Mesodermal cell (in vitro differentiated cells): ENCODE results near the gene CDC14B. TPM values are rescaled to one million over a fixed set of nuclear protein-coding genes. Genes with fewer than 3 reads are reported as not detected.
"Not testable (repeated sequence)": the region's sequence is repeated elsewhere in the genome, so short reads cannot be mapped to it uniquely, and the experiment has no call there.

ENCODE experiments used
- H3K27ac ChIP-seq: 2 replicates; pipeline ENCODE4 v1.7.0; 2013; ENCODE audit warnings: mild to moderate bottlenecking, low read depth, low read length, moderate library complexity; ENCODE audit not compliant: severe bottlenecking
- H3K36me3 ChIP-seq: 2 replicates; pipeline ENCODE4 v1.7.1; 2013; ENCODE audit warnings: mild to moderate bottlenecking, low read length, moderate library complexity; ENCODE audit not compliant: control insufficient read depth, insufficient read depth
- H3K4me1 ChIP-seq: one replicate; pipeline ENCODE4 v1.7.1; 2013; ENCODE audit warnings: mild to moderate bottlenecking, low read length; ENCODE audit not compliant: insufficient read depth, control insufficient read depth, poor library complexity, severe bottlenecking
- H3K4me3 ChIP-seq: 2 replicates; pipeline ENCODE4 v1.7.0; 2013; ENCODE audit warnings: low read length, control low read depth, mild to moderate bottlenecking; ENCODE audit not compliant: insufficient read depth, poor library complexity, severe bottlenecking; ENCODE audit errors: extremely low read depth
- H3K9me3 ChIP-seq: 2 replicates; pipeline ENCODE4 v1.7.1; 2013; ENCODE audit warnings: mild to moderate bottlenecking, low read length, moderate library complexity; ENCODE audit not compliant: control insufficient read depth
- WGBS, 2 experiments: methylation state at CpG; one replicate each; pipeline ENCODE4 v1.1.5; 2013; ENCODE audit warnings: missing lambda C conversion rate in 2 of 2; ENCODE audit not compliant: insufficient coverage in 2 of 2; 5-methylcytosine and 5-hydroxymethylcytosine counted together
- polyA plus RNA-seq, 2 experiments: library from polyadenylated mRNA; stranded (reverse); fragments of 50-300 nt; gene quantifications; one replicate each; pipeline ENCODE4 v1.2.3, GENCODE V29; 2013

CDC14B gene
- polyA plus RNA-seq (2013, experiment 1 of 2) = 24.3 TPM
- 25.0 TPM for polyA plus RNA-seq (2013, experiment 2 of 2)

- Histone ChIP-seq H3K27ac (peak within 1 kb of the TSS; percentile 76), H3K36me3 (no peaks in the 10 kb centered on the region), H3K4me3 (peak within 1 kb of the TSS; percentile 78), H3K9me3 (no peaks in the 10 kb centered on the region), H3K4me1 (peaks cover 11% of the 10 kb centered on the region)
- 1 to 2% methylated on average over 28 to 37 of the region's 66 CpGs for WGBS, 2 experiments
These were observed at the start of gene CDC14B for GRCh38 chr9:96619491-96620180. Gene CDC14B (minus strand): TSS chr9:96619843. CDS start chr9:96619378, 465 bp downstream.

DNA sequence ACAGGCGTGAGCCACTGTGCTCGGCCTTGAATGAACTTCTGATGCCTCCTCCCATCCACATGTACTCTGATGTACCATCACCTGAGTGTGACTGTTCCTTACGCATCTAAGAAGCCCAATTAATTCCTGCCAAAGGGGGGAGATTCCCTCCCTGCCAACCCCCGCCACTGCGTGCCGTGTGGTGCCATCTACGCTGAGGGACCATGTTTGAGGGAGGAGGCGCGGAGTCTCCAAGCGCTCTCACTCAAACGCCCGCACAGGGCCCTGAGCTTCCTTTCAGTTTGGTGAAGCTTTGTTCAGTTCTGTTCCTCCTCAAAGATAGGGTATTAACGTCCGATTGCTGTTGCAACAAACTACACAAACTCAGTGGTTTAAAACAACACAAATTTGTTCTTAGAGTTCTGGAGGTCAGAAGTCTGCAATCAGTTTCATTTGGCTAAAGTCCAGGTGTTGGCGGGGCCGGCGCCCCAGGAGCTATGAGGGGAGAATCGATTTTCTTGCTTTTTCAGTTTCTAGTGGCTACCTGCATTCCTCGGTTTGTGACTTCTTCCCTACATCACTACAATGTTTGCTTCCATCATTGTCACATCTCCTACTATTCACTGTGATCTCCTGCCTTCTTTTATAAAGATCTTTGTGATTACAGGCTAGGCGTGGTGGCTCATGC, 49.4 kb upstream of the CDC14B start:
- H3K27ac ChIP-seq = no peak overlapping the region
- no peaks in the 10 kb centered on the region for H3K4me1 ChIP-seq
- WGBS, 2 experiments = 94 to 97% methylated on average over 11 of the region's 20 CpGs
- no peaks in the 10 kb centered on the region for H3K36me3 ChIP-seq
- H3K4me3 ChIP-seq = no peak overlapping the region
- H3K9me3 ChIP-seq = peaks cover 7% of the 10 kb centered on the region

- no peaks in the 10 kb centered on the region for H3K36me3 ChIP-seq
- peaks cover 5% of the 10 kb centered on the region for H3K4me1 ChIP-seq
- peaks cover 7% of the 10 kb centered on the region for H3K9me3 ChIP-seq
- WGBS, 2 experiments = 91 to 100% methylated on average over 1 to 2 of the region's 2 CpGs
- H3K4me3 ChIP-seq = no peak overlapping the region
- no peak overlapping the region for H3K27ac ChIP-seq
These were observed 47.7 kb upstream of the CDC14B start for GRCh38 chr9:96667363-96667728.

DNA sequence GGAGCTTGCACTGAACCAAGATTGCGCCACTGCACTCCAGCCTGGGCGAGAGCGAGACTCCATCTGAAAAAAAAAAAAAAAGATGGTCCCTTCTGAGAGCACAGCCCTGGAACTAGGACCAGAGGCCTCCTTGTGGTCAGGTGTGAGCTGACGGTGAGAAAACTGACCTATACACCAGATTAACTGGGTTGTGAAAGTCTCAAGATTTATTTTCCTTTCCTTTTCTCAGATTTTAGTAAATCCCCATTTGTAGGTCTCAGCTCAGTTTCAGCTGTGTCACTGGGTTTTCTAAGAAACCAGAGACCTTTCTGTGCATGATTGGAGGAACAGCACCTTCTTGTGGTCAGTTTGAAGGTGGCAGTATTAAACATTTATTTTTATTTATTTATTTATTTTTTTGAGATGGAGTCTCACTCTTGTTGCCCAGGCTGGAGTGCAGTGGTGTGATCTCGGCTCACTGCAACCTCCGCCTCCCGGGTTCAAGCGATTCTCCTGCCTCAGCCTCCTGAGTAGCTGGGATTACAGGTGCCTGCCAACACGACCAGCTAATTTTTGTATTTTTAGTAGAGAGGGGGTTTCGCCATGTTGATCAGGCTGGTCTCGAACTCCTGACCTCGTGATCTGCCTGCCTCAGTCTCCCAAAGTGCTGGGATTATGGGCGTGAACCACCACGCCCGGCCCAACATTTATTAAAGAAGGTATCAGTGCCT, 47.2 kb upstream of the CDC14B start:
- not testable (repeated sequence) for H3K9me3 ChIP-seq, H3K4me1 ChIP-seq, H3K4me3 ChIP-seq, H3K27ac ChIP-seq, H3K36me3 ChIP-seq
- 81 to 87% methylated on average over 11 to 13 of the region's 15 CpGs for WGBS, 2 experiments

DNA sequence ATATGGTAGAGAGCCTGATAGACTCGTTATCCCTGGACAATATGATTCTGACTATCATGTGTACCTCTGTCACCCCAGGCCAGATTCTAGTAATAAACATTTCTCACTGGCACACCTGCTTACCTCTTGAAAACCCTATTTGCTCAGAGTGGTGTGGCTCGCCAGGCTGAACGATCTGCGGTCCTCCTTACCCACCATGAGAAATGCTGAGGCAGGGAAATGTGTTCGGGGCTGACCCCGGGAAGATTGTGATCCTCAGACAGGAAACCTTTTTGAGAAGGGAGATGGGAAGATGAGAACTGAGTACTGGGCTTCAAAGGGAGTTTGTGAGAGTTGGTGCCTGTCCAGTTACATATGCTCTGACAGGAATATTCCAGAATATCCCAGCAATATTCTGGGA, 46.1 kb upstream of the CDC14B start:
- Histone ChIP-seq H3K4me3 (no peak overlapping the region), H3K9me3 (peaks cover 7% of the 10 kb centered on the region), H3K4me1 (peaks cover 9% of the 10 kb centered on the region), H3K36me3 (no peaks in the 10 kb centered on the region), H3K27ac (no peak overlapping the region)
- 100% methylated on average over 3 to 6 of the region's 6 CpGs for WGBS, 2 experiments

DNA sequence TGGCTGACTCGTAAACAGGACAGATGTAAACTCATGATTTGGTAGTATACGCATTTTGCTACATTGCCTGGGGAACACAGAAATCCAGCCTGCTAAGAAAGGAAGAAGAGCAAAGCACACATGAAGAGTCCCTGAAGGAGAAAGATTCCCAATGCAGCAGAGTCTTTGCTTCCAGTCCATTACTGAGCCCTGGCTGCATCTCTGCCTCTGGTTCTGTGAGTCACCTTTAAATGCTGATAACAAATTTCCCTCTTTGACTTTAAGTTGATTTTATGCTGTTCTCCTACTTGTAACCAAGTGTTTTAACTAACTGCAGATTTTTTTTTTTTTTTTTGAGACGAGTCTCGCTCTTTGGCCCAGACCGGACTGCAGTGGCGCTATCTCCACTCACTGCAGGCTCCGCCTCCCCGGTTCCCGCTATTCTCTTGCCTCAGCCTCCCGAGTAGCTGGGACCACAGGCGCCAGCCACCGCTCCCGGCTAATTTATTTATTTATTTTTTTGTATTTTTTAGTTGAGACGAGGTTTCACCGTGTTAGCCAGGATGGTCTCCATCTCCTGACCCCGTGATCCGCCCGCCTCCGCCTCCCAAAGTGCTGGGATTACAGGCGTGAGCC, 44.0 kb upstream of the CDC14B start:
- WGBS, 2 experiments = 94 to 100% methylated on average over 7 to 13 of the region's 20 CpGs
- Histone ChIP-seq H3K4me3 (no peak overlapping the region), H3K4me1 (peaks cover 9% of the 10 kb centered on the region), H3K9me3 (no peaks in the 10 kb centered on the region), H3K36me3 (no peaks in the 10 kb centered on the region), H3K27ac (peak overlapping the region; percentile 53)

DNA sequence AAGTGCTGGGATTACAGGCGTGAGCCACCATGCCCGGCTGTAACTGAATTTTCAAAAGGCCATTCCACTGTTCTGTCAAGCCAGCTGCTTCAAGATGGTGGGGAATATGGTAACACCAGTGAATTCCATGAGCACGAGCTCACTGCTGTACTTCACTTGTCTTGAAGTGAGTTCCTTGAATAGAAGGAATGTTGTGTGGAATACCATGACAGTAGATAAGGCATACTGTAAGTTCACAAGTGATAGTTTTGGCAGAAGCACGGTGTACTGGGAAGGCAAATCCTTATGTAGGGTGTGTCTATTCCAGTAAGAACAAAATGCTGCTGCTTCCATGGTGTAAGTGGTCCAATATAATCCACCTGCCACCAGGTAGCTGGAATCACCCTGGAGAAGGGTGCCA, 42.1 kb upstream of the CDC14B start:
- H3K9me3 ChIP-seq = no peaks in the 10 kb centered on the region
- H3K4me3 ChIP-seq = no peak overlapping the region
- 86 to 90% methylated on average over 4 of the region's 4 CpGs for WGBS, 2 experiments
- peaks cover 9% of the 10 kb centered on the region for H3K4me1 ChIP-seq
- H3K27ac ChIP-seq = peak overlapping the region; percentile 37
- no peaks in the 10 kb centered on the region for H3K36me3 ChIP-seq

GRCh38 chr9:96660692-96661248, 41.1 kb upstream of the CDC14B start:
- Histone ChIP-seq H3K27ac (no peak overlapping the region), H3K4me1 (peaks cover 9% of the 10 kb centered on the region), H3K9me3 (no peaks in the 10 kb centered on the region), H3K4me3 (no peak overlapping the region), H3K36me3 (no peaks in the 10 kb centered on the region)
- 87 to 100% methylated on average over 4 to 6 of the region's 7 CpGs for WGBS, 2 experiments

DNA sequence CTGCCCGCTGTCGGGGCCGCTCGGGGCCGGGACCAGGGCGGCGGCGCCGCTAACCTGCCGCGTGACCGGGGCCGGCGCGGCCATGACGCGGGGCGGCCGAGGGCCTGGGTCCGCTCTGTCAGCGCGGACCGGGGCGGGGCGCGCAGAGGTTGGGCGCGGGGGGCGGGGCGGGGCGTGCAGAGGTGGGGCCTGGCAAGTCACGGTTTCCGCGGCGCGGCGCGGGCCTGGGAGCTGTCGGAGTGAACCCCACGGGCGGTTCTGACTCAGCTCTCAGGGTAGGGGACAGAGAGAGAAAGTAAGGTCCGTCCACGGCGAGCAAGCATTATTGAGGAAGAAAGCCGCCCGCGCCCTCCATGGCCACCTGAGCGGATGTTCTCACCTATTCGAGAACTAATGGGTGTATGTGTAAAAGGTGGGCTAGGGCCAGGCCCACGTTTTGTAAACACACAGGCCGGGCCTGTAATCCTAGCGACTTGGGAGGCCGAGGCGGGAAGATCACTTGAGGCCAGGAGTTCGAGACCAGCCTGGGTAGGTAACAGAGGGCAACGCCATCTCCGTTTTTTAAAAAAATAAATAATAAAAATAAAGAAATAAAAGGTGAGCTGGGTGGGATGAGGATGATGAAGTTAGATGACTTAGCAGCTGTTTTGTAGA, 35.7 kb upstream of the CDC14B start, which contains the start of gene PRXL2C:
Gene PRXL2C, minus strand, starts transcription at position 120 of the 654 bp plus-strand sequence. Its CDS starts 36 bp downstream, at position 84.
- Histone ChIP-seq H3K4me1 (no peaks in the 10 kb centered on the region), H3K36me3 (peaks cover 17% of the 10 kb centered on the region), H3K9me3 (no peaks in the 10 kb centered on the region), H3K27ac (peak within 1 kb of the TSS; percentile 95), H3K4me3 (peak within 1 kb of the TSS; percentile 54)
- WGBS, 2 experiments = 0 to 3% methylated on average over 30 to 41 of the region's 57 CpGs
